DOHH2 (cell line): ENCODE data around the gene GAS2L1.

ENCODE experiments used
- CTCF ChIP-seq: fragments of 200-600 bp; sonication (generic); IDR thresholded peaks from one replicate; pipeline ENCODE4 v1.5.1; 2014; ENCODE audit warnings: antibody characterized with exemption, mild to moderate bottlenecking, low read depth, low read length; ENCODE audit not compliant: poor library complexity, severe bottlenecking
- EZH2phosphoT487 ChIP-seq: fragments of 200-600 bp; sonication (generic); IDR thresholded peaks from 2 replicates; pipeline ENCODE4 v1.6.1; 2017; ENCODE audit warnings: borderline replicate concordance, mild to moderate bottlenecking, antibody characterized with exemption, low read length, moderate library complexity, mixed read lengths

- TF ChIP-seq CTCF (no peak), EZH2phosphoT487 (no peak)
Observed at GRCh38 chr22:29348956-29349355, 42.5 kb downstream of the GAS2L1 start.
